GM19455 (cell line): ENCODE measurements around the gene LRRFIP2.
"Not testable (repeated sequence)": the region's sequence is repeated elsewhere in the genome, so short reads cannot be mapped to it uniquely, and the experiment has no call there.

Experiments used
- ATAC-seq: cut with Tn5 transposase; IDR thresholded peaks from one replicate; pipeline ENCODE4 v1.9.1; 2021; ENCODE audit not compliant: unreplicated experiment

LRRFIP2 gene

DNA sequence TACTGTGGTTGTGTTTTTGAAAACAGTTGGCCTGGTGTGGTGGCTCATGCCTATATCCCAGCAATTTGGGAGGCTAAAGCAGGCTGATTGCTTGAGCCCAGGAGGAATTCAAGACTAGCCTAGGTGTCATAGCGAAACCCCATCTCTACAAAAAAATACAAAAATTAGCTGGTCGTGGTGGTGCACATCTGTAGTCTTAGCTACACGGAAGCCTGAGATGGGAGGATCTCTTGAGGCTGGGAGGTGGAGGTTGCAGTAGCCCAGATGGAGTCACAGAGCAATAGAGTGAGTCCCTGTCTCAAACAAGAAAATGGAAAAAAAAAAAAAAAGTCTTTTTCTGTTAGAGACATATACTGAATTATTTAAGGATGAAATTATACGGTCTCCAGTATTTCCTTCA is 14.7 kb upstream of the LRRFIP2 start:
- ATAC-seq = no peak

DNA sequence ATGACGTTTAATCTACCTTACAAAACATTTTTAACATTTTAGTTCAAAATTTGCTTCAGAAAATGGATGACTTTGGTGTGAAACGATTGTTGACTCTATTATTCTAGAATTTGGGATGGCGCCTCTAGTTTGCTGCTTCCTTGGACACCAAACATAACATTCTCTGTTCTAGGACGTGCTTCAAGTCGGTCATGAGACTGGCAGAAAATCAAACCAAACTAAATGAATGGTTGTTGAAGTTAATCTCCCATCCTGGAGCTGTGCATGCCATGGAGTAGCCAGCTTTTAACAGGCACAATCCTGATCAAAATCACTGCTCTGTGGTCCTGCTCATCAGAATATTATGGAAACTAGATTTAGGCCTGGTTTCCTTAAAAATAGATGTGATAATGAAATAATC is 9.6 kb upstream of the LRRFIP2 start:
- no peak for ATAC-seq

DNA sequence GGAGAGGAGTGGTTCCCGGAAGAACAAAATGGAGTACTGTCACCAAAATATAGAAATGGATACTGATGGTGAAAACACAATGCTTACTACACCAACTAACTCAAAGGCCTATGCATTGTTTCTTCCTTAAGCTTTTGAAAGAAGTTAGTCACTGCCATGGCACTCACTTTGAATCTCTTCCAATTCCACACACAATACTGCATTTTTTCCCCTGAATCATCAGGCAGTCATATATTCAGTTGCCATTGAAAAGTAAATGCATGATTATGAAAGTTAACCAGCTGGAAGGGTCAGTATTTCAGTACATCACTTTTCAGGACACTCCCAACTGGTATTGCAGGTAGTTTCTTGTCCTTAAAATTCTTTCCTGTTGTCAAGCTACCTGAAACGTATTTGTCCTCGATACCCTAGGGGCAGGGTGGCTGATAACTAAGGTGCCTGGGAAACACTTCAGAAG is 9.0 kb upstream of the LRRFIP2 start:
- ATAC-seq = no peak

DNA sequence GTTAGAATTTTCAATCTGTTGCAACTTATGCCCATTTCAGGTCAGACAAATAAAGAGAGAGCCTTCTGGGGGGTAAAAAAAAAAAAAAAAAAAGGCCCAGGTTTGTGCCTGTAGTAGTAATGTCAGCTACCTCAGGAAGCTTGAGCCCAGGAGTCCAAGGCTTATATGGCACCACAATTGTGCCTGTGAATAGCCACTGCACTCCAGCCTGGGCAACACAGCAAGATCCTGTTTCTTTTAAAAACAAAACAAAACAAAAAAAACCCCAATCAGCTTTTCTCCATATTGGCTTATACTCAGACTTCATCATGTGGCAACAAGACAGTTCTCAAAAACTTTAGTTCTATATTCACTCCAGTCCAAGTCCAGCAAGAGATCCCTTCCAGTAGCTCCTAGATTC is 8.4 kb upstream of the LRRFIP2 start:
- ATAC-seq = no peak

DNA sequence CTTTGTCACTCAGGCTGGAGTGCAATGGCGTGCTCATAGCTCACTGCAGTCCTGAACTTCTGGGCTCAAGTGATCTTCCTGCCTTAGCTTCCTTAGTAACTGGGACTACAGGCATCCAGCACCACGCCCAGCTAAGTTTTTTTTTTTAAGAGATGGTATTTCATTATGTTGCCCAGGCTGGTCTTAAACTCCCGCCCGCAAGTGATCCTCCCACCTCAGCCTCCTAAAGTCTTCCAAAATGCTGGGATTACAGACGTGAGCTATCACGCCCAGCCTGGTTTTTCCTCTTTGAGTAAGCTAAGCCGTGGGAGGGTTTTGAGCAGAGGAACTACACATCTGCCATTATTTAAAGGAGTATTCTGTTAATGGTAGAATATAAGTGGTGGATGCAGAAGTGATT is 7.4 kb upstream of the LRRFIP2 start:
- no peak for ATAC-seq

DNA sequence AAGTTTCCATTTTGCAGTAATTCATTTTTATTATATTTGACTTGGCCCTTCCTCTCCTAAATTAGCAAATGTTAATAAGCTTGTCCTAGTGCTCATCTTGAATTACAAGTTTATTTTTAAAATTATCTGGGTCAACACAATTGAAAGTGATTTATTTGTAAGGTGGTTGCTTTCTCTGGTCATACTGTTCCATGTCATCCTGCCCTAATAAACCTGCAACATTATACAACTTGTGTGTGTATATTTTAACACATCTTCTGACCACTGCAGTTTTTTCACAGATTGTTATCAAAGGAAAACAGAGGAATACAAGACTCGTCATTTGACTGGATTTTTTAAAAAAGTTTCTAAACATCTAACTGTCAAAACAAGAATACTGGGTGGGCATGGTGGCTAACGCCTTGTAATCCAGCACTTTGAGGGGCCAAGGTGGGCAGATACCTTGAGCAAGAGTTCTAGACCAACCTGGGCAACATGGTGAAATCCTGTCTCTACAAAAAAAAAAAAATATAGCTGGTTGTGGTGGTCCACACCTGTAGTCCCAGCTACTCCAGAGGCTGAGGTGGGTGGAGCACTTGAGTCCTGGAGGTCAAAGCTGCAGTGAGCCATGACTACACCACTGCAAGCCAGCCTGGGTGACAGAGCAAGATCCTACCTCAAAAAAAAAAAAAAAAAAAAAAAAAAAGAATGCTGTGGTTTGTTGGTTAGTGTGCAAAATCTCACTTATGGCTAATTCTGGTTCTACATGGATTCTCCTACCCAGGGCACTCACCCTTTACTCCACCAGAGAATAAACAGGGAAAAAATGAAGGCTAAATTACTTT is 5.0 kb upstream of the LRRFIP2 start:
- ATAC-seq = no peak

DNA sequence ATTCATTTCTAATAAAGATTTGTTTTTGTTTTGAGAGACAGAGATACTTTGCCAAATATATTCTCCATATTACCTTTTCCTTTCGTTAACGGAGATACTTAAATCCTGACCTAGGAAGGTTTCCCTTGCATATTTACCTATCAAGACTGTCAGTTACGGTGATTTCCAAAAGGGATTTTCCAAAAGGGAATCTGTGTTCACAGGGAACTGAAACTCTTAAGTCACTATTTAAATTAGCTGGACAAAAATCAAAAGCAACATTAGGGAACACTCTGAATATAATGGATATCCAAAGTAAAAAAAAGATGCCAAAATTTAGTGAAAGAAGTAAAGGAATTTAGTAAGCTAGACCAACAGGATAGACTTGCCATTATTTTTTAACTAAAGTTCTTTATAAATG is 576 bp downstream of the LRRFIP2 start:
- no peak for ATAC-seq

DNA sequence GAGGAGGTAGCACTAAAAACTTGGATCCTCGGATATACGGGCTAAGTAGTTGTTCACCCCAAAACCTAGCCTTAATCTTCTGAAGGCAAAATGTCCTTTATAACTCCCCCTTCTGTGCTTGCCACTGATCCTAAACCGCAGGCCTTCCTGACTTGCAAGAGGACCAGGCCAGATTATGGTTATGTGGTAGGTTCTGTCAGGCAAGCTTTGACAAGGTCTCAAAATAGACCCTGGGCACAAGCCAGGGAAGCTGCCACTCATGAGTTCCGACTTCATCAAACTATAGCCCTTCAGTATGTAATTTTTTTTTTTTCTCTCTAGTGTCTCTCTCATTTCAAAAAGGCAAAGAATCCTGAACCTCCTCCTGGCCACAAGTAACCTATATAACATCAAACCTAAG is 3.2 kb downstream of the LRRFIP2 start:
- ATAC-seq = no peak

DNA sequence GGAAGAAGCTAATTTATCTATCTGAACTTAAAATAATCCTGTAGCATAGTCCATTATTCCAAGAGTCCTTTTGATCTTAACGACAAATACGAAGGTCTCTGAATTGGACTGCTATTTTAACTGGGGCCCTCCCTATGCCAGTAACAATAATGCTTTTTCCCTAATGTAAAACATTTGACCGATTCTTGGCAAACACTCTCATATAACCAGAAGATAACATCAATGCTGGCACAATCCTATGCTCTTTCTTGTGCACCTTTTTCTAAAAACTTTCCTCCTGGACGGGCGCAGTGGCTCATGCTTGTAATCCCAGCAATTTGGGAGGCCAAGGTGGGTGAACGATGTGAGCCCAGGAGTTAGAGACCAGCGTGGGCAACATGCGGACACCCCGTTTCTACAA is 3.9 kb downstream of the LRRFIP2 start:
- ATAC-seq = no peak

DNA sequence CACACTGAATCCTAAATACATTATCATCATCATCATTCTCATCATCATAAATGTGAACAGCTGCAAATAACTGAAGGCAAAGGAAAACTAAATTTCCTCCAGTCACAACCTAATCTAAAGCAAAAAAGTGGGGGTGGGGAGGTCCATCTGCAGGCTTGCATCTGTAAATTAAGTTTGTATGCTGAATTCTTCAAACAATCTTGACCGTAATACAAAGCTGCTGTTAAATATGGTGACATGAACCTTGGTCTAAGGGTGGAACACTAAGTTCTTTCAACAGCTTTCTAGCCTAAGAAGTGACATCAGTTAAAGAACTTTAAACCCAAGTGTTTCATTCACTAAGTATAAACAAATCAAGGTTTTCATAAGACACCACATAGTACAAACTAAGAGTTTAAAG is 4.3 kb downstream of the LRRFIP2 start:
- ATAC-seq = no peak

DNA sequence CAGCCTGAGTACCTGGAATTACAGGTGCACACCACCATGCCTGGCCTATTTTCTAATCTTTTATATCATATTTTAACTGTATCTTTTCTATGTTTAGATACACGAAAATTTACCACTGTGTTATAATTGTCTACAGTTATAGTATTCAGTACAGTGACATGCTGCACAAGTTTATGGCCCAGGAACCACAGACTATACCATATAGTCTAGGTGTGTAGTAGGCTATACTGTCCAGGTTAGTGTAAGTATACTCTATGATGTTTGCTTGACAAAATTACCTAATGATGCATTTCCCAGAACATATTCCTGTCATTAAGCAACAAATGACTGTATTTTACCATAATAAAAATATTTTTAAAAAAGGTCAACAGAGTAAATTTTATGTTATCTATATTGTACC is 5.5 kb downstream of the LRRFIP2 start:
- ATAC-seq = no peak

DNA sequence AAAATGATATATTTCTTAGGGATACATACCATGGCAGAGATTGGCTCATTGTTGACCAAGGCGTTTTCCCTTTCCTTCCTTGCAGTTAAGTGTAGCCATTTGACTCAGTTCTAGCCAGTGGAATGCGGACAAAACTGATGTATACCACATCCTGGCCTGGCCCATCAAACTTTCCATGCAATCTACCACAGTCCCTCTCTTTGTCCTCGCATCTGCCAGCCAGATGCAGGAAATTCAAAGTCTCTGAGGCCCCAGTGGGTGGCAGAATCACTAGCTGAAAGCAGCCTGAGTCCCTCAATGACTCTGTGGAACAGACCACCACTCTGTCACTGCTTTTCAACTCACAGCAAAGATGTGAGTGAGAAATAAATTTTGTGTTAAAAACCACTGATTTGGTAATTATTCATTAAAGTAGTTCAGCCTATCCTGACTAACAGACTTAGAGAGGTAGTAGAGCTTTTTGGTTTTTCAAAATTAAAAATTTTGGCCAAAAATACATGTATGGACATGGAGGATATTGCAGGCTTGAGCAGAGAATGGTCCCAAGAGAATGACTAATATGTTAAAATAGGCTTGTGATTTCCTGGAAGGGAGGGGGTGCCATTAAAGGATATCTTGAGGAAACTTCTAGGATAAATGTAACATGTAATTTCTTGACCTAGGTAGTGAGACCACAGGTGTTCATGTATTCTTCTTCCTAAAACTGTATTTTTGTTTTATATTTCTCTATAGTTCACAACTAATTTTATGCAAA is 10.9 kb downstream of the LRRFIP2 start:
- no peak for ATAC-seq

DNA sequence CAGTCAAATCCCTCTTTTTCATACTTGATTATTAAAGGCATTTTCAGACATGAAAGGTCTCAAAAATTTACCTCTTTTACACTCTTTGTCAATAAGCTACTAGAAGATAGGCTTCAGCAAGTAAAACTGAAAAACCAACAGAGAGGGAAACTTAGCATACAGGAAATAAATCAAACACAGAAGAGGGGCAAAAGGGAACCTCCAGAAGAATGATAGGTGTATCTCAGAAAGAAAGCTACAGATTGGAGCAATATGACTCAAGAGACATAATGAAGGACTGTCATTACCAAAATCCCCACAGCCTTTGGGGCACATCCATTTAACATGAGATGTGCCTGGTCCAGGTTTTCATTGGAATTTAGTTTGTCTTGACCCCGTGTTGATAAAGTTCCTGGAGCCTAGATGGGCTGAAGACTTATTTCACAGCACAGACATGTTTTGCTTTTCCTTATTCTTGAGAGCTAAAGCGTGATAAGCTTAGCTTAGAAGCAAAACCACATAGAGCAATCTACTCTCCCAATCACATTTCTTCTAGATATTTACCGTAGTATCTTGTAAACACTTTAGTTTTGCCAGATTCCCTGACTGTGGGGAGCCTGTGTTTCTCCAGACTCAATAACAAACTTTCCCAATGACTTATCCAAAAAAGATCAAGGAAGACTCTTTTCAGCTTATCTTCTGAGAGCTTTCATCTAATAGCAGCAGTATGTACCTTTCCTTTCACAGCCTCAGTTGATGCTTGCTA is 11.7 kb downstream of the LRRFIP2 start:
- ATAC-seq = peak; percentile 83

DNA sequence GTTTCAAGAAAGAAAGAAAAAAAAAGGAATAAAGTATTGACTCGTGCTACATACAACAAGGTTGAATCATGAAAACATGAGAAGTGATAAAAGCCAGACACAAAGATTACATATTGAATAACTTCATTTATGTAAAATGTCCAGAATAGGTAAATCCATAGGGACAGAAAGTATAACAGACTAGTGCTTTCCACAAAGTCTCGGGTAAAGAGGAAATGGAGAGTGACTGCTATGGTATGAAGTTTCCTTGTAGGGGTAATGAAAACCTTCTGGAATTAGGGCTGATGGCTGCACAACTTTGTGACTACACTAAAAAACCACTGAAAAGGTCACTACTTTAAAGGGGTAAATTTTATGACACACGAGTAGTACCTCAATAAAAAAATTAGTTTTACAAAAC is 13.0 kb downstream of the LRRFIP2 start:
- ATAC-seq = no peak

DNA sequence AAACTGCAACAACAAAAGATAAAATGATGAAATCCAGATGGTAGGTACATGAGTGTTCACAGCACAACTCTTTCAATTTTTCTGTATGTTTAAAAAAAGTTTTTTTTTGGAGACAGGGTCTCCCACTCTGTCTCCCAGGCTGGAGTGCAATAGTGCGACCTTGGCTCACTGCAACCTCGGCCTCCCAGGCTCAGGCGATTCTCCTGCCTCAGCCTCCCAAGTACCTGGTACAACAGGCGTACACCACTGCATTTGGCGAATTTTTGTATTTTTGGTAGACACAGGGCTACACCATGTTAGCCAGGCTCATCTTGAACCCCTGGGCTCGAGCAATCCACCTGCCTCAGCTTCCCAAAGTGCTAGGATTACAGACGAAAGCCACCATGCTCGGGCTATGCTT is 18.6 kb downstream of the LRRFIP2 start:
- ATAC-seq = no peak

DNA sequence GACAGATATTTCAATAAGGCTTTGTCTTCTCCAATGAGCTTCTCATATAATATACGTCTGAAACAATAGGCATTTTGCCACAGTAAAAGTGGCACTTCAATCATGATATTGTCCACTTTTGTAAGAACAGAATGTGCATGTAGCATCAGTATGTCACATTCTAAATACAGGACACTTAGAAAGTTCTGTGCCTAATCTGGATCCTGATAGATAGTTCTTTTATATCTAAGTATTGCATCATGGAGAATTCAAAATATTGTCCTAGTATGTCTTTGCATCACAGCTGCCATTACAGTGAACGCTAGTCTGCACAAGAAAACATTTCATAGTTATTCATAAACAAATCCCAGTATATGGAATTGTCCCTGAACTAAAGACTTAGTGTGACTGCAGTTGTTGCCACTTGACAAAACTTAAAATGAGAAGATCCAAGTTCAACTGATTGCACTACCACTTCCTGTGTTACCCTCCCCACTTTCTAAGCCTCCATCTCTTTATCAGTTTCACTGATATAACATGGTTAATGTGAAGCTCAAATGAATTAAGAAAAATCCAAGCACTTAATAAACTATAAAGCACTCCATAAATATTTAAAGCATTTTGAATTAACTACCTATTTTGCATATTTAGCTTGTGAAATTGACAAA is 19.6 kb downstream of the LRRFIP2 start:
- no peak for ATAC-seq

DNA sequence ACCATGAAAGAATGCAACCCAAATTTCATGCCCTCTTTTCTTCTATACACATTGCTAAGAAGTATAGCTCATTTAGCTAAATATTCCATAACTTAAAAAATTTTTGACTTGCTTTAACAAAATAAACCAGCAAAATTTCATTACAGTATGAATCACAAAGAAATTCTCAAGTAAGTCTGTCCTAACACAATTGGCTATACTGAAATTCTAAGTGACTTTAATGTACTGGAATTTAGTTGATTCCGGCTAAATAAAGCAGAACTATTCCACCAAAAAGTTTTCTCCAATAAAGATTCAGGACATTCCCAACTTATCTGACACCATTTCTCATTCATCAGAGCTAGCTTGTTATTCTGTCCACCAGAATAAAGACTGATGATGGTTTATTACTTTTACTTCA is 23.8 kb downstream of the LRRFIP2 start:
- no peak for ATAC-seq

DNA sequence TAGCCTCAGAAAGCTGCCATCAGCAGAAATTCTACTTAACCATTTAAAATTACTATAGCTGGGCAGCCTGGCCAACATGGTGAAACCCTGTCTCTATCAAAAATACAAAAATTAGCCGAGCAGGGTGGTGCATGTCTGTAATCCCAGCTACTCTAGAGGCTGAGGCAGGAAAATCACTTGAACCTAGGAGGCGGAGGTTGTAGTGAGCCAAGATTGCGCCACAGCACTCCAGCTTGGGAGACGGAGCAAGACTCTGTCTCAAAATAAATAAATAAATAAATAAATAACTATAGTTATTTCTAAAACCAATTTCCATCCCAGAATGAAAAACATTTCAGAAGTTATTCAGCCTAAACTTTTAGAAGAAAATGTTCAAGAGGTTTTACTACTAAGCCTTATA is 25.1 kb downstream of the LRRFIP2 start:
- no peak for ATAC-seq

DNA sequence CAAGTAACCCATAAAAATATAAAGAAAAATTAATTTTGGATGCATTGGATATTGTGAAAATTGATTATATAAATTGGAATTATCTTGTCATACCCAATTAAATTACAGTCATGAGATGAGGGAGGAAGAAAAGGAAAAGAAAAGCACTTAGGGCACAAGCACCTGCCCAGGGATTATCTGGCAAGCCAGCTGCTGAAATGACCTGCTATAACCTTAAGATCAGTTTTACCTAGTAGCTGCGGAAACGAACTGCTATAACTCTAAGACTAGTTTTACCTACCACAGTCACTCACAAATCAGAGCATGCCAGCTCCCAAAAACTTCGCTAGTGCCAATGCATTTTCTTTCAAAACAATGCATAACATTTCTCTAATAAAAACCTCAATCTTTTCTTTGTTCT is 26.2 kb downstream of the LRRFIP2 start:
- no peak for ATAC-seq

DNA sequence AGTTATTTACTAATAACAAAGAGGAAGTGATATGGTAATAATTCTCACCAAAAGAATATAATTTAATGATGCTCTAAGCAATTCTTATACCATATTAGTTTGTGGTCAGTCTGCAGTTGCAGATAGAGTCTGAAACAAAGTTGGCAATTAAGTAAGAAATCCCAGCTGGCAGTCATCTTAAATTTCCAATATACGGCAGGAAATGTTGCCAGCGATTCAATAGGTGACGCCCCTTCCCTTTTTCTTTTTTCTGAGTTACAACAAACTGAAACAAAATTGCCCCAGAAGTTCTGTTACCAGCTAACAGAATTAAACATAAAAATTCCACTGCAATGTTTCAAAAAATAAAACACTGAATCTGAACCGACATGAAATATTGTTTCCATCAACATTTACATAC is 26.7 kb downstream of the LRRFIP2 start:
- ATAC-seq = no peak

DNA sequence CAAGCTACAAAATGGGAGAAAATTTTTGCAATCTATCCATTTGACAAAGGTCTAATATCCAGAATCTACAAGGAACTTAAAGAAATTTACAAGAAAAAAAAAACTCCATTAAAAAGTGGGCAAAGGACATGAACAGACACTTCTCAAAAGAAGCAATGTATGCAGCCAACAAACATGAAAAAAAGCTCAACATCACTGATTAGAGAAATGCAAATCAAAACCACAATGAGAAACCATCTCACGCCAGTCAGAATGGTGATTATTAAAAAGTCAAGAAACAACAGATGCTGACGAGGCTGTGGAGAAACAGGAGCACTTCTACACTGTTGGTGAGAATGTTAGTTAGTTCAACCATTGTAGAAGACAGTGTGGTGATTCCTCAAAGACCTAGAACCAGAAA is 27.5 kb downstream of the LRRFIP2 start:
- not testable (repeated sequence) for ATAC-seq
